Measurements from ENCODE around the gene NOC3L. TPM values are rescaled to one million over a fixed set of nuclear protein-coding genes. Genes with fewer than 3 reads are reported as not detected.

The NOC3L gene, protein sequence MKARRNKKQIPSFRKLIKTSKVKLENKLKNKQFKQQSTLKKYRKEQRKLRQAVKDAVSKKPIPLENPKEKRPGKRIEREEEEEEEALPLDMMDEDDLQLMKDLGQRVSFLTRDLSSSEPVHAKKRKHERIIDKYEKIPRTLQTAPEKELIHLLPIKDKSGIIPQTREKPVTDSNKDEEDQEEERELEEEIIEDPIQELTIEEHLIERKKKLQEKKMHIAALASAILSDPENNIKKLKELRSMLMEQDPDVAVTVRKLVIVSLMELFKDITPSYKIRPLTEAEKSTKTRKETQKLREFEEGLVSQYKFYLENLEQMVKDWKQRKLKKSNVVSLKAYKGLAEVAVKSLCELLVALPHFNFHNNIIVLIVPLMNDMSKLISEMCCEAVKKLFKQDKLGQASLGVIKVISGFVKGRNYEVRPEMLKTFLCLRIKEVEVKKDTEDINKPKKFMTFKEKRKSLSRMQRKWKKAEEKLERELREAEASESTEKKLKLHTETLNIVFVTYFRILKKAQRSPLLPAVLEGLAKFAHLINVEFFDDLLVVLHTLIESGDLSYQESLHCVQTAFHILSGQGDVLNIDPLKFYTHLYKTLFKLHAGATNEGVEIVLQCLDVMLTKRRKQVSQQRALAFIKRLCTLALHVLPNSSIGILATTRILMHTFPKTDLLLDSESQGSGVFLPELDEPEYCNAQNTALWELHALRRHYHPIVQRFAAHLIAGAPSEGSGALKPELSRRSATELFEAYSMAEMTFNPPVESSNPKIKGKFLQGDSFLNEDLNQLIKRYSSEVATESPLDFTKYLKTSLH
- total RNA-seq (2022; extraction: Qiagen RNA extraction), result 22.3 to 34.1 TPM (median 23.5 TPM) in 5 replicates

DNA sequence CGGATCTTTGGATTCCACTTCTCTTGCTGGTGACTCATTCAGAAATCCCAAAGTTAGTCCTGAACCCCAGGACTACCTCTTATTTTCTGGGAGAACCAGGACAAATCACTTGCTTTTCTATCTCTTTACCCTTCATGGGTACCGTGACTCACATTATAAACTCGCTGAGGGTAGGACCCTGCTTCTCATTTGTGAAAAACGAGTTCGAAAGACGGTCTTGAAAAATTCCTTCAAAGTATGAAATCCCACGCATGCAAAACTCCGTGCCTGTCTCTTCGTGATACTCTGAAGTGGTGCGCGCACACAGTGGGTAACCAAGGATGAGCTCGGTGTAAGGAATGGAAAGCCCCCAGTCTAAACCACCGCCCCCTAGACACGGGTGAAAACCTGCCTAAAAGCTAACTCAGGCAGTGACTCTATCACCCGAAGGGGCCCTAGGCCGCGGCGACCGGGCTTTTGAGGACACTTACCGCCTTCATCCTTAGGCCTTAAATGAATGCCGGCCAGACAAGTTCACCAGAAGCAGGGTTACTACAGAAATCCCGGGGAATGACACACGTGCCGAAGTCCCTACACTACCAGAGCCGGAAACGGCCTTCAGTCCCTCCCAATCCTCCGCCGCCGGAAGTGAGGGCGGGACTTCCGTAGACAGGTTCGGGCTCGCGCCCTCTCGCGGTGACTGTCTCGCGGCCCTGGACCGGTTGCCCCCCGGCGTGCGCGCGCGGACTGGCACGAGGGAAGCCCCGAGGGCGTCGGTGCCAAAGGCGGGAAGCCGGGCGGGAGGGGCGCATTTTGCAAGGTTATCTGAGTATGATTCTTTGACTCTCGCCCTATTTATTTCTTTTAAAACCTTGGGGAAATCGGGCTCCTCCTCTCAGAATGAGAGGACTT lies at the start of gene NOC3L:
NOC3L (minus strand) TSS at position 580 of the 891 bp plus-strand sequence; CDS start at position 479, 101 bp downstream.

DNA sequence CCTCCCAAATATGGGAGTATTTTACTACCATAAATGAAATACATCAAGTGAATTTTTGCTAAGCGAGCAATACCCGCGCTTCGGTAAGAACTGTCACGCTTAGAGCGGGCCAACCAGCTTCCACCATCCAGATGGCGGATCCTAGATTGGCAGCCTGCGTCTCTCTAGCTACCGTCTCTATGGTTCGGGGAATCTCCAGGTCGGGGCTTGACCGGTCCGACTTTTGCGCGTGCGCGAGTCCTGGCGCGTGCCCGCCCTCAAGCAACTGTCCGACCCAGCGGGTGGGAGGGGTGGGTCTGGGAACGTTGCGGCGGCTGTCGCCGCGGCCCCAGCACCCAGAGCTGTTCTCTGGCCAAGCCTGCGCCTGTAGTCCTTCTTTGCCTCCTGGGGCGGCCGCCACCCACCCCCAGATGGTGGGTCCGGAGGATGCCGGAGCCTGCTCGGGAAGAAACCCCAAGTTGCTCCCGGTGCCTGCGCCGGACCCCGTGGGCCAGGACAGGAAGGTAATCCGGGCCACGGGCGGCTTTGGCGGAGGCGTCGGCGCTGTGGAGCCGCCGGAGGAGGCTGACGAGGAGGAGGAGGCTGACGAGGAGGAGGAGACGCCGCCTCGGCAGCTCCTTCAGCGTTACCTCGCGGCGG lies 39.6 kb upstream of the NOC3L start, which contains the start of gene TBC1D12:
TBC1D12 (plus strand) TSS at position 338 of the 639 bp plus-strand sequence; CDS start at position 411, 73 bp downstream.

Other genes starting within 250 kb of the NOC3L start
- gene TBC1D12, start 39.6 kb upstream of the NOC3L start, total RNA-seq (2022; extraction: Qiagen RNA extraction), result 4.8 to 5.4 TPM (median 5.3 TPM) in 5 replicates
- 29.0 to 38.7 TPM (median 31.1 TPM) in 5 replicates for gene HELLS, start 182.8 kb upstream of the NOC3L start, total RNA-seq (2022; extraction: Qiagen RNA extraction)